Neural crest cell (in vitro differentiated cells): ENCODE measurements around the gene PLCB1. TPM values are rescaled to one million over a fixed set of nuclear protein-coding genes. Genes with fewer than 3 reads are reported as not detected.

Experiments
- DNase-seq: peaks from one replicate; pipeline ENCODE4 v3.0.0; 2021; ENCODE audit warnings: low read depth, mixed read lengths, low spot score
- H3K27ac Mint-ChIP-seq: one replicate; pipeline ENCODE4 v1.8.0; 2021; ENCODE audit warnings: mild to moderate bottlenecking, mixed read lengths; ENCODE audit not compliant: unreplicated experiment
- H3K27me3 Mint-ChIP-seq: 2 replicates; pipeline ENCODE4 v1.8.0; 2021; ENCODE audit warnings: low read depth, mild to moderate bottlenecking, mixed read lengths
- H3K36me3 Mint-ChIP-seq: 2 replicates; pipeline ENCODE4 v1.8.0; 2021; ENCODE audit warnings: low read depth, mild to moderate bottlenecking, mixed read lengths
- H3K4me1 Mint-ChIP-seq: 2 replicates; pipeline ENCODE4 v1.8.0; 2021; ENCODE audit warnings: mixed read lengths
- H3K4me3 Mint-ChIP-seq: one replicate; pipeline ENCODE4 v1.8.0; 2021; ENCODE audit warnings: mild to moderate bottlenecking, mixed read lengths
- H3K9me3 Mint-ChIP-seq: 2 replicates; pipeline ENCODE4 v1.8.0; 2021; ENCODE audit warnings: mixed read lengths
- total RNA-seq: library from RNA; stranded (reverse); gene quantifications from 2 replicates; pipeline ENCODE4 v1.2.1, GENCODE V29; 2021
- TF ChIP-seq, protein P1 (sequence below): fragments of 200-600 bp; sonication (generic); conservative IDR thresholded peaks from 2 replicates; pipeline ENCODE4 v1.5.0; 2021; ENCODE audit warnings: antibody characterized with exemption, mild to moderate bottlenecking

The PLCB1 gene
- total RNA-seq, 1 donor from 2014 or later, result 13.7 TPM

DNA sequence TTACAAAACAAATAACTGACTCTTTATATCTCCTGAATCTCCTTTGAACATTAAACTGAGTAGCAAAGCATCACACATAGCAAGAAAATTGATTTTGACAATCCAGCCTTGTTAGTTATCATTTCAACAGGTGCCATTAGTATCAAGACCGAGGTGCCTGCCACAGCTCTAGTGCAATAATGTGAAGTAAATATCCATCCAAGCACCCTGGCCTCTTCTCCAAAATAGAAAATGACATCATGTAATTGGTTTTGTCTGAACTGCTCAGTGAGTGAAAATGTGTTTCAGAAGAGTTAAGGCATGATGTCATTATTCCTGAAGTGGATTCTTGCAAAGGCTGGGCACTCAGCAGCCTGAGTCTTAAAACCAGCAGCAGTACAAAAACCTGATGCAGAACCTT is 341.4 kb downstream of the PLCB1 start:
- no peak overlapping the region for H3K27ac Mint-ChIP-seq
- H3K27me3 Mint-ChIP-seq, result peaks cover 3% of the 10 kb centered on the region
- no peaks in the 10 kb centered on the region for H3K9me3 Mint-ChIP-seq
- H3K36me3 Mint-ChIP-seq, result no peaks in the 10 kb centered on the region
- H3K4me3 Mint-ChIP-seq, result no peak overlapping the region
- TF ChIP-seq, protein P1, sequence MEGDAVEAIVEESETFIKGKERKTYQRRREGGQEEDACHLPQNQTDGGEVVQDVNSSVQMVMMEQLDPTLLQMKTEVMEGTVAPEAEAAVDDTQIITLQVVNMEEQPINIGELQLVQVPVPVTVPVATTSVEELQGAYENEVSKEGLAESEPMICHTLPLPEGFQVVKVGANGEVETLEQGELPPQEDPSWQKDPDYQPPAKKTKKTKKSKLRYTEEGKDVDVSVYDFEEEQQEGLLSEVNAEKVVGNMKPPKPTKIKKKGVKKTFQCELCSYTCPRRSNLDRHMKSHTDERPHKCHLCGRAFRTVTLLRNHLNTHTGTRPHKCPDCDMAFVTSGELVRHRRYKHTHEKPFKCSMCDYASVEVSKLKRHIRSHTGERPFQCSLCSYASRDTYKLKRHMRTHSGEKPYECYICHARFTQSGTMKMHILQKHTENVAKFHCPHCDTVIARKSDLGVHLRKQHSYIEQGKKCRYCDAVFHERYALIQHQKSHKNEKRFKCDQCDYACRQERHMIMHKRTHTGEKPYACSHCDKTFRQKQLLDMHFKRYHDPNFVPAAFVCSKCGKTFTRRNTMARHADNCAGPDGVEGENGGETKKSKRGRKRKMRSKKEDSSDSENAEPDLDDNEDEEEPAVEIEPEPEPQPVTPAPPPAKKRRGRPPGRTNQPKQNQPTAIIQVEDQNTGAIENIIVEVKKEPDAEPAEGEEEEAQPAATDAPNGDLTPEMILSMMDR, result no peak
- no peak for DNase-seq
- no peaks in the 10 kb centered on the region for H3K4me1 Mint-ChIP-seq

DNA sequence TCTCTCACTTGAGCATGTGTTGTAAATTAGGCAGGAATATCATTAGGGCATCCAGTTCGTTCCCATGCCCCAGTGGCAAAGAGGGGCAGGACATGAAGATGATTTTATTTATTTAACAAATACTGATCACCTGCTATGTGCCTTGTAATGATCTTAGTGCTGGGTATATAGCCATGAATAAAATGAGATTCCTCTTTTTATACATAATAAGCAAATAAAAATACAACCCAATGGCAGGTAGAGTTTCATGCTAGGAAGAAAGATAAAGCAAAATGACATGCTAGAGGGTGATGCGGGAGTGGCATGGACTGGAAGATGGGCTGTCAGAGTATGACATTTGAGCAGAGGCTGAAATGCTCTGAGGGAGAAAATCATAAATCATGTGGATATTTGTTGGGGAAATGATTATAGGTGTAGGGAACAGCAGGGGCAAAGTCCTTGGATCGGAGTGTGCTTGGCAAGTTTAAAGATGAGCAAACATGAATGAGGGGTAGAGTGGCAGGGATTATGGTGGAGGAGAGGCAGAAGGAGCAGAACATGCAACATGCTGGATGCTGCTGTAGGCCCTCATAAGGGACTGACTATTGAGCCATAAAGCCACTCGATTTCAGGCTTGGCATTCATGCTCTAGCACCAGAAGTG is 342.1 kb downstream of the PLCB1 start:
- Mint-ChIP-seq H3K27me3 (peaks cover 3% of the 10 kb centered on the region), H3K36me3 (no peaks in the 10 kb centered on the region), H3K27ac (no peak overlapping the region), H3K4me1 (no peaks in the 10 kb centered on the region), H3K9me3 (no peaks in the 10 kb centered on the region), H3K4me3 (no peak overlapping the region)
- DNase-seq, result no peak
- TF ChIP-seq, protein P1, result no peak

DNA sequence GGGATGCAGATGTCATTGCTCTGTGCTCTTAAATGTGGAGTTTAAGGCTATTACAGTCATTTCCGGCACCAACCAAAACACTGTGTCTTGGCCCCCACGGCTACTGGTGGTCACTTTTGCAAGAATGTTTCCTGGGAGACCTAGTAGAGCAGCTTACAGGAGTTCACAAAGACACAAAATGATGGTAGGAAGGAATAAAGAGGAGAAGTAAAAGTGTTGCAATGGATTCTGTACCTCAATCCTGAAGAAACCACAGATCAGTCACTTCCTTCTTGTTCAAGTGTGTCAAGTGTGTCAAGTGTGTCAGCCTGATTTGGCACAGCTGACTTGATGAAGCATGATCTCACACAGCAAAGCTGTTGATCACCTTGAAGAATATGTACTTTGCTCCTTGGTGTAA is 344.0 kb downstream of the PLCB1 start:
- Mint-ChIP-seq H3K27me3 (peaks cover 3% of the 10 kb centered on the region), H3K4me3 (no peak overlapping the region), H3K9me3 (no peaks in the 10 kb centered on the region), H3K36me3 (no peaks in the 10 kb centered on the region), H3K4me1 (no peaks in the 10 kb centered on the region), H3K27ac (no peak overlapping the region)
- TF ChIP-seq, protein P1, result no peak
- no peak for DNase-seq

DNA sequence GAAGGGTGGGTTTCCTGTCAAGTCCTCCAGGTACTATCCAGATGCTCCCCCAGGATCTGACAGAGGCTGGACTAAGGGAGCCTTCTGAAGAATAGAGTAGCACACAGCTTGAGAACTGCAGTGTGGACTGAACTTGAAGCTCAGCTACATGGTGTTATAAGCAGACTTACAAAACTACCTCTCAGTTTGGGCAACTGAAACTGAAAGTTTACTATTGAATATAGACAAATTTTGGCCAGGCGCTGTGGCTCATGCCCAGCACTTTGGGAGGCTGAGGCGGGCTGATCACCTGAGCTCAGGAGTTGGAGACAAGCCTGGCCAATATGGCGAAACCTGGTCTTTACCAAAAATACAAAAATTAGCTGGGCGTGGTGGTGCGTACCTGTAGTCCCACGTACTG is 348.5 kb downstream of the PLCB1 start:
- TF ChIP-seq, protein P1, result no peak
- H3K27ac Mint-ChIP-seq, result no peak overlapping the region
- no peaks in the 10 kb centered on the region for H3K36me3 Mint-ChIP-seq
- no peak for DNase-seq
- H3K9me3 Mint-ChIP-seq, result no peaks in the 10 kb centered on the region
- no peaks in the 10 kb centered on the region for H3K4me1 Mint-ChIP-seq
- no peak overlapping the region for H3K4me3 Mint-ChIP-seq
- H3K27me3 Mint-ChIP-seq, result no peaks in the 10 kb centered on the region

DNA sequence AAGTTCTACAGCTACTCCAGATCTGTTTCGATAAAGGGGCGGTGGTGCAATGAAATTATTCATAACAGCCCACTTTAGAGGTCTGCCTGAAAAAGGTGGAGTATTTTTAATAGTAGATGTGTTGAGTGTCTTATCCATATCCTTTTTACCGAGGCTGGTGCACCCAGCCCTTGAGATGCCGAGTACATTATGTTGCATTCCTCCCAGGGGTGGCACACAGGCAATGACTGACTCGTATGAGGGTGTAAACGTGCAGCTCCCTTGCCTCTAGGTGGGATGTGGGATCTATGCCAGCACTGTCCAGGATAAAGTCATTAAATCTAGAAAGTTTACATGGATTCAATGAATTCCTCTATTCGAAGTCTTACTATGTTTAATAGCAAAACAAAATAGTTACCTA is 355.6 kb downstream of the PLCB1 start:
- H3K36me3 Mint-ChIP-seq, result no peaks in the 10 kb centered on the region
- no peak overlapping the region for H3K27ac Mint-ChIP-seq
- no peak overlapping the region for H3K4me3 Mint-ChIP-seq
- peaks cover 4% of the 10 kb centered on the region for H3K4me1 Mint-ChIP-seq
- TF ChIP-seq, protein P1, result no peak
- H3K9me3 Mint-ChIP-seq, result peaks cover 2% of the 10 kb centered on the region
- H3K27me3 Mint-ChIP-seq, result no peaks in the 10 kb centered on the region
- no peak for DNase-seq
